AG08396 (cell line): Measurements from ENCODE around the gene ITGA11.
A peak's percentile ranks its signal among the peaks of the same experiment; 100 is the strongest.

Source experiments
- DNase-seq: peaks from one replicate; pipeline ENCODE4 v3.0.0; 2012; ENCODE audit warnings: low spot score, mixed read lengths

Gene ITGA11

GRCh38 chr15:68289621-68290352, 142.2 kb downstream of the ITGA11 start:
- DNase-seq: no peak

GRCh38 chr15:68289057-68289456, 142.9 kb downstream of the ITGA11 start:
- no peak for DNase-seq

GRCh38 chr15:68286256-68286655, 145.7 kb downstream of the ITGA11 start:
- DNase-seq: no peak

GRCh38 chr15:68285259-68285980, 146.5 kb downstream of the ITGA11 start:
- DNase-seq: no peak

GRCh38 chr15:68284616-68285258, 147.2 kb downstream of the ITGA11 start:
- DNase-seq: no peak

GRCh38 chr15:68283401-68283800, 148.6 kb downstream of the ITGA11 start:
- DNase-seq: no peak

GRCh38 chr15:68281008-68281407, 151.0 kb downstream of the ITGA11 start:
- no peak for DNase-seq

- no peak for DNase-seq
Measured at GRCh38 chr15:68279779-68280753, 151.9 kb downstream of the ITGA11 start.

- no peak for DNase-seq
Measured at GRCh38 chr15:68278595-68279405, 153.2 kb downstream of the ITGA11 start.

- no peak for DNase-seq
Measured at GRCh38 chr15:68278345-68278594, 153.7 kb downstream of the ITGA11 start.

- DNase-seq: peak; percentile 90
Measured at GRCh38 chr15:68277603-68278344, 154.2 kb downstream of the ITGA11 start, which contains the start of gene FEM1B. Gene FEM1B (plus strand): TSS chr15:68277745. CDS start chr15:68278418, 673 bp downstream.

GRCh38 chr15:68277131-68277602, 154.8 kb downstream of the ITGA11 start:
- peak; percentile 38 for DNase-seq

- DNase-seq: no peak
Measured at GRCh38 chr15:68276668-68277067, 155.3 kb downstream of the ITGA11 start.

- DNase-seq: peak; percentile 41
Measured at GRCh38 chr15:68275165-68275746, 156.7 kb downstream of the ITGA11 start.

- DNase-seq: no peak
Measured at GRCh38 chr15:68274201-68274848, 157.6 kb downstream of the ITGA11 start.

GRCh38 chr15:68272721-68273271, 159.2 kb downstream of the ITGA11 start:
- peak; percentile 49 for DNase-seq

GRCh38 chr15:68271854-68272471, 160.0 kb downstream of the ITGA11 start:
- peak; percentile 62 for DNase-seq

GRCh38 chr15:68268405-68268804, 163.6 kb downstream of the ITGA11 start:
- DNase-seq: no peak

GRCh38 chr15:68265674-68266073, 166.3 kb downstream of the ITGA11 start:
- no peak for DNase-seq
